ENCODE results near the gene FAM25G. TPM values are rescaled to one million over a fixed set of nuclear protein-coding genes. Genes with fewer than 3 reads are reported as not detected.

Gene FAM25G
- total RNA-seq, 1 experiment from 2014 or later: not detected

DNA sequence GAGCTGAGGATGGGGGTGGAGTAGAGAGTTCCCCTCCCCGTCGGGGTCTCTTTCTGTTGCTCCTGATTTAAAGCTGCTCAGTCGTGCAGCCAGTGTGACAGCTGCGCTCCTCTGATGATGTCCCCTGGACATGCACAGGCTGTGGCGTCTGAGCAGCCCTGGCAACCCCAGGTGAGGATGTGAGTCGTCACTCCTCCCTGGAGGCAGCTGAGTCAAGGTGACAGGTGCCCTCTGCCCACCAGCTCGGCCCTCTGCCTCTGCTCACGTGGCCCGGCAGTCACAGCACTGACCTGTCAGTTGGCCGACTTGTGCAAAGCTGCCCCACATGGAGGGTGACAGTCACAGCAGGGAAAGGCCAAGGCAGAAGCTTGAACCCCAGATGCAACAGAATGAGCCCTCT lies 41.5 kb downstream of the FAM25G start:
- no peaks in the 10 kb centered on the region for H3K36me3 Mint-ChIP-seq (ENCODE audit: insufficient read depth, unreplicated experiment)
- BruUV-seq (replicated peaks): no TSS peak
- intact Hi-C loops (cut with micrococcal nuclease; ENCODE audit: unreplicated experiment): no loop called here

DNA sequence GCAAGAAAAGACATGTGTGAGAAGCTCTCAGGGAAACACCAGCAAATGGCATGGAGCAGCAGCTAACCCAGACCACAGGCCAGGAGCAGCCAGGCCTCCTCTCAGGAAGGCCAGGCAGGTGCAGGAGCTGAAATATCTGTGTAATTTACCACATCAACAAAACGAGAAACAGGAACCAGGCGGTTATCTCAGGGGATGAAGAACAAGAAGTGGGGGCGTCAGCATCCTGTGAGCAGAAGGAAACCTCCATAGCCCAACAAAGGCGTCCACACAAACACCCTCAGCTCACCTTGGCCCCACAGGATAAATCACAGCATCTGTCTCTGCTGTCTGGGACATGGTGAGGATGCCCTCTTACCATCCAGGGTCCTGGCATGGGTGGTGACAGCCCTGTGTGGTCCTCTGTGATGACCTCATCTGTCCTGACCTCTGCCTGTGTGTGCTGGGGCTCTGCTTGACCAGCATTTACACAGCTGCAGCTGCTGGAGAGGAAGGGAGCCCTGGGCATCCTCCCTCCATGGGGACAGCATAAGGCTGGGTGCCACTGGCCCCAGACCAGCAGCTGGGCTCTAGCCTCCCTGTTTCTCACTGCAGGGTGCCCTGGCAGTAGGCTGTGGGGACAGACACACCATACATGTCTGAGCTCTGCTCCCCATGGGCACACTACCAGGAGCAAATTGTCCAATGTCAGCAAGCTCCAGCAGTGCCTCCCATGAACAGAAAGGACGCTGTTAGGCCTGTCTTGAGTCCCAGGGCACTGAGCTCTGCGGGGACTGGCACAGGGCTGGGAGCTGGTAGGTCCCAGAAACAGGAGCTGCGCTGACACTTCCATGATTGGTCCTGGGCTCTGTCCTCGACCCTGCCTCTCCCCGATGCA lies 42.2 kb downstream of the FAM25G start:
- no peaks in the 10 kb centered on the region for H3K36me3 Mint-ChIP-seq (ENCODE audit: insufficient read depth, unreplicated experiment)
- H3K27ac Mint-ChIP-seq (ENCODE audit: unreplicated experiment): no peak overlapping the region
- intact Hi-C loops (cut with micrococcal nuclease; ENCODE audit: unreplicated experiment): no loop called here
- H3K27me3 Mint-ChIP-seq (ENCODE audit: unreplicated experiment): peaks cover 17% of the 10 kb centered on the region
- CTCF ChIA-PET: no interaction called here
- no peak for DNase-seq
- no TSS peak for BruUV-seq (replicated peaks)
- no peaks in the 10 kb centered on the region for H3K4me1 Mint-ChIP-seq (ENCODE audit: low read depth, unreplicated experiment)
- peaks cover 4% of the 10 kb centered on the region for H3K9me3 Mint-ChIP-seq (ENCODE audit: low read depth, unreplicated experiment)
- no peak overlapping the region for H3K4me3 Mint-ChIP-seq (ENCODE audit: low read depth, unreplicated experiment)
- no peak for TF ChIP-seq CTCF (IDR thresholded peaks at IDR 0.05; ENCODE audit: unreplicated experiment)

More for the DNA sequence above, 41.5 kb downstream of the FAM25G start:
- H3K4me3 Mint-ChIP-seq (ENCODE audit: low read depth, unreplicated experiment): no peak overlapping the region
- peaks cover 23% of the 10 kb centered on the region for H3K27me3 Mint-ChIP-seq (ENCODE audit: unreplicated experiment)
- H3K4me1 Mint-ChIP-seq (ENCODE audit: low read depth, unreplicated experiment): no peaks in the 10 kb centered on the region
- H3K27ac Mint-ChIP-seq (ENCODE audit: unreplicated experiment): no peak overlapping the region
- H3K9me3 Mint-ChIP-seq (ENCODE audit: low read depth, unreplicated experiment): peaks cover 4% of the 10 kb centered on the region
- TF ChIP-seq CTCF (IDR thresholded peaks at IDR 0.05; ENCODE audit: unreplicated experiment): no peak
- CTCF ChIA-PET: no interaction called here
- no peak for DNase-seq

DNA sequence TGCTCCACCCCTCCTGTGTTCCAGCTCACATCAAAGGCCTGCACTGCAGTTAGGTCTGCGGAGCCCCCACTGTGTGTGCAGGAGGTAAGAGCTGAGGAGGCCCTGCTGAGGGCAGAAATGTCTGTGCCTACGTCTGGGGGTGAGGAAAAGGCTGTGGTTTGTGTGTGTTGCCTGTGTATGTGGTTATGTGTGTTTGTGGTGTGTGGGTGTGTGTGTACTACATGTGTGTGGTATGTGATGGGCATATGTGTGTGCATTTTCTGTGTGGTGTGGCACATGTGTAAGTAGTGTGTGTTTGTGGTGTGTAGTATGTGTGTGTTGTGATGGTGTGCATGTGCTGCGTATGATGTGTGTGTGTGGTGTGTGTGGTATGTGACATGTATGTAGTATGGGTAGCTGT lies 43.8 kb downstream of the FAM25G start:
- CTCF ChIA-PET: no interaction called here
- no peaks in the 10 kb centered on the region for H3K36me3 Mint-ChIP-seq (ENCODE audit: insufficient read depth, unreplicated experiment)
- H3K9me3 Mint-ChIP-seq (ENCODE audit: low read depth, unreplicated experiment): peaks cover 4% of the 10 kb centered on the region
- TF ChIP-seq CTCF (IDR thresholded peaks at IDR 0.05; ENCODE audit: unreplicated experiment): no peak
- no peaks in the 10 kb centered on the region for H3K4me1 Mint-ChIP-seq (ENCODE audit: low read depth, unreplicated experiment)
- intact Hi-C loops (cut with micrococcal nuclease; ENCODE audit: unreplicated experiment): no loop called here
- H3K27me3 Mint-ChIP-seq (ENCODE audit: unreplicated experiment): peaks cover under 1% of the 10 kb centered on the region
- no peak for DNase-seq
- no TSS peak for BruUV-seq (replicated peaks)
- H3K27ac Mint-ChIP-seq (ENCODE audit: unreplicated experiment): no peak overlapping the region
- H3K4me3 Mint-ChIP-seq (ENCODE audit: low read depth, unreplicated experiment): no peak overlapping the region

GRCh38 chr10:47447209-47447608 lies 44.3 kb downstream of the FAM25G start:
- no peak overlapping the region for H3K4me3 Mint-ChIP-seq (ENCODE audit: low read depth, unreplicated experiment)
- peaks cover 4% of the 10 kb centered on the region for H3K9me3 Mint-ChIP-seq (ENCODE audit: low read depth, unreplicated experiment)
- CTCF ChIA-PET: no interaction called here
- intact Hi-C loops (cut with micrococcal nuclease; ENCODE audit: unreplicated experiment): no loop called here
- TF ChIP-seq CTCF (IDR thresholded peaks at IDR 0.05; ENCODE audit: unreplicated experiment): no peak
- H3K27ac Mint-ChIP-seq (ENCODE audit: unreplicated experiment): no peak overlapping the region
- no peaks in the 10 kb centered on the region for H3K27me3 Mint-ChIP-seq (ENCODE audit: unreplicated experiment)
- H3K4me1 Mint-ChIP-seq (ENCODE audit: low read depth, unreplicated experiment): no peaks in the 10 kb centered on the region
- DNase-seq: no peak
- no peaks in the 10 kb centered on the region for H3K36me3 Mint-ChIP-seq (ENCODE audit: insufficient read depth, unreplicated experiment)
- BruUV-seq (replicated peaks): no TSS peak
